ENCODE results near the gene C4orf54.

C4orf54 gene

GRCh38 chr4:99642725-99643489 lies 14.7 kb downstream of the C4orf54 start:
- Mint-ChIP-seq H3K27me3 (peaks cover 3% of the 10 kb centered on the region), H3K4me1 (no peaks in the 10 kb centered on the region), H3K4me3 (no peak overlapping the region), H3K27ac (no peak overlapping the region), H3K36me3 (no peaks in the 10 kb centered on the region), H3K9me3 (no peaks in the 10 kb centered on the region)

- Mint-ChIP-seq H3K4me1 (no peaks in the 10 kb centered on the region), H3K27me3 (peaks cover 7% of the 10 kb centered on the region), H3K27ac (no peak overlapping the region), H3K4me3 (no peak overlapping the region), H3K36me3 (no peaks in the 10 kb centered on the region), H3K9me3 (no peaks in the 10 kb centered on the region)
Observed at GRCh38 chr4:99640676-99641075, 17.0 kb downstream of the C4orf54 start.

GRCh38 chr4:99637174-99637573 lies 20.5 kb downstream of the C4orf54 start:
- Mint-ChIP-seq H3K4me3 (no peak overlapping the region), H3K4me1 (no peaks in the 10 kb centered on the region), H3K9me3 (no peaks in the 10 kb centered on the region), H3K36me3 (no peaks in the 10 kb centered on the region), H3K27ac (no peak overlapping the region), H3K27me3 (peaks cover 6% of the 10 kb centered on the region)

- Mint-ChIP-seq H3K4me3 (no peak overlapping the region), H3K9me3 (no peaks in the 10 kb centered on the region), H3K36me3 (no peaks in the 10 kb centered on the region), H3K4me1 (no peaks in the 10 kb centered on the region), H3K27ac (no peak overlapping the region), H3K27me3 (peaks cover 4% of the 10 kb centered on the region)
Observed at GRCh38 chr4:99636422-99636821, 21.2 kb downstream of the C4orf54 start.

- no peaks in the 10 kb centered on the region for H3K36me3 Mint-ChIP-seq
- no peak overlapping the region for H3K27ac Mint-ChIP-seq
- H3K9me3 Mint-ChIP-seq = no peaks in the 10 kb centered on the region
- H3K27me3 Mint-ChIP-seq = peaks cover 4% of the 10 kb centered on the region
- H3K4me1 Mint-ChIP-seq = no peaks in the 10 kb centered on the region
- no peak overlapping the region for H3K4me3 Mint-ChIP-seq
Observed at GRCh38 chr4:99635601-99636000, 22.0 kb downstream of the C4orf54 start.

GRCh38 chr4:99634742-99635360 lies 22.8 kb downstream of the C4orf54 start:
- Mint-ChIP-seq H3K36me3 (no peaks in the 10 kb centered on the region), H3K4me3 (no peak overlapping the region), H3K27ac (no peak overlapping the region), H3K9me3 (no peaks in the 10 kb centered on the region), H3K4me1 (no peaks in the 10 kb centered on the region), H3K27me3 (peaks cover 4% of the 10 kb centered on the region)

- H3K9me3 Mint-ChIP-seq = no peaks in the 10 kb centered on the region
- no peaks in the 10 kb centered on the region for H3K4me1 Mint-ChIP-seq
- H3K4me3 Mint-ChIP-seq = no peak overlapping the region
- H3K27ac Mint-ChIP-seq = no peak overlapping the region
- H3K27me3 Mint-ChIP-seq = peaks cover 4% of the 10 kb centered on the region
- no peaks in the 10 kb centered on the region for H3K36me3 Mint-ChIP-seq
Observed at GRCh38 chr4:99633772-99634171, 23.9 kb downstream of the C4orf54 start.

GRCh38 chr4:99630857-99631360 lies 26.7 kb downstream of the C4orf54 start:
- H3K27ac Mint-ChIP-seq = no peak overlapping the region
- no peak overlapping the region for H3K4me3 Mint-ChIP-seq
- no peaks in the 10 kb centered on the region for H3K4me1 Mint-ChIP-seq
- H3K36me3 Mint-ChIP-seq = no peaks in the 10 kb centered on the region
- H3K9me3 Mint-ChIP-seq = no peaks in the 10 kb centered on the region
- no peaks in the 10 kb centered on the region for H3K27me3 Mint-ChIP-seq

GRCh38 chr4:99629962-99630554 lies 27.6 kb downstream of the C4orf54 start:
- Mint-ChIP-seq H3K36me3 (no peaks in the 10 kb centered on the region), H3K4me3 (no peak overlapping the region), H3K4me1 (no peaks in the 10 kb centered on the region), H3K27ac (no peak overlapping the region), H3K9me3 (no peaks in the 10 kb centered on the region), H3K27me3 (no peaks in the 10 kb centered on the region)

GRCh38 chr4:99628040-99628439 lies 29.6 kb downstream of the C4orf54 start:
- Mint-ChIP-seq H3K9me3 (no peaks in the 10 kb centered on the region), H3K36me3 (no peaks in the 10 kb centered on the region), H3K27ac (no peak overlapping the region), H3K4me3 (no peak overlapping the region), H3K27me3 (no peaks in the 10 kb centered on the region), H3K4me1 (no peaks in the 10 kb centered on the region)

- H3K4me3 Mint-ChIP-seq = no peak overlapping the region
- H3K27me3 Mint-ChIP-seq = no peaks in the 10 kb centered on the region
- no peaks in the 10 kb centered on the region for H3K4me1 Mint-ChIP-seq
- H3K9me3 Mint-ChIP-seq = no peaks in the 10 kb centered on the region
- H3K36me3 Mint-ChIP-seq = no peaks in the 10 kb centered on the region
- no peak overlapping the region for H3K27ac Mint-ChIP-seq
Observed at GRCh38 chr4:99625369-99625768, 32.3 kb downstream of the C4orf54 start.

GRCh38 chr4:99624141-99624719 lies 33.4 kb downstream of the C4orf54 start:
- H3K4me1 Mint-ChIP-seq = no peaks in the 10 kb centered on the region
- no peaks in the 10 kb centered on the region for H3K27me3 Mint-ChIP-seq
- H3K36me3 Mint-ChIP-seq = no peaks in the 10 kb centered on the region
- H3K9me3 Mint-ChIP-seq = no peaks in the 10 kb centered on the region
- H3K27ac Mint-ChIP-seq = no peak overlapping the region
- H3K4me3 Mint-ChIP-seq = no peak overlapping the region

GRCh38 chr4:99622341-99622740 lies 35.3 kb downstream of the C4orf54 start:
- no peaks in the 10 kb centered on the region for H3K4me1 Mint-ChIP-seq
- H3K36me3 Mint-ChIP-seq = no peaks in the 10 kb centered on the region
- no peak overlapping the region for H3K4me3 Mint-ChIP-seq
- no peak overlapping the region for H3K27ac Mint-ChIP-seq
- H3K27me3 Mint-ChIP-seq = no peaks in the 10 kb centered on the region
- H3K9me3 Mint-ChIP-seq = no peaks in the 10 kb centered on the region

GRCh38 chr4:99617374-99617773 lies 40.3 kb downstream of the C4orf54 start:
- Mint-ChIP-seq H3K4me3 (no peak overlapping the region), H3K36me3 (no peaks in the 10 kb centered on the region), H3K27ac (no peak overlapping the region), H3K27me3 (peaks cover 4% of the 10 kb centered on the region), H3K4me1 (no peaks in the 10 kb centered on the region), H3K9me3 (no peaks in the 10 kb centered on the region)

- Mint-ChIP-seq H3K27ac (no peak overlapping the region), H3K9me3 (no peaks in the 10 kb centered on the region), H3K36me3 (no peaks in the 10 kb centered on the region), H3K4me3 (no peak overlapping the region), H3K27me3 (peaks cover 9% of the 10 kb centered on the region), H3K4me1 (no peaks in the 10 kb centered on the region)
Observed at GRCh38 chr4:99615170-99615820, 42.3 kb downstream of the C4orf54 start.

Measured in activated naive CD4-positive, alpha-beta T cell treated with anti-CD3 and anti-CD28 coated beads, Interleukin-2, amount 50 U/mL, for 24 hours (primary cell).